GM12801 (cell line): ENCODE measurements around the gene TNS3.

Source experiments
- TF ChIP-seq, protein P1 (sequence below): IDR thresholded peaks from one replicate; pipeline ENCODE4 v1.5.1; 2011; ENCODE audit warnings: control low read depth; ENCODE audit not compliant: insufficient read length; ENCODE audit errors: extremely low read depth

Gene TNS3

DNA sequence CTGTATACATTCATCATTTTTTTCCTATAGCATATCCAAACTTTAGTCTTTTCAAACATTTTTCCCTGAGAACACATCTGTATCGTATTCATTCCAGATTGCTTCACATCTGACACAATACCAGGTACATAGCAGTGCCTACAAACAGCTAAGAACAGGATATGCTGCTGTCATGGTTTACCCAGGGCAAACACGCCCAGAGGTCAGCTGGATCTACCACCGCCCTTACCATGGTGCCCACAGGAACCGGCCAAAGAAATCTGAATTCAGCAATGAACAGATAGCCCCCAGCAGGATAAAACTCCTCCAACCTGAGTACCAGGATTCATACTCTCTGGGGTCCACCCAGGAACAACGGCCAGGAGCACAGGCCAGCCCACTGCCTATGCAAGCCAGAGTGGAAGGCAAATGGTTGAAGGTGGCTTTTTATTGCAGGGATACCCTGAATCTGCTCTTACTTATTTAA, 43.0 kb downstream of the TNS3 start:
- TF ChIP-seq, protein P1, sequence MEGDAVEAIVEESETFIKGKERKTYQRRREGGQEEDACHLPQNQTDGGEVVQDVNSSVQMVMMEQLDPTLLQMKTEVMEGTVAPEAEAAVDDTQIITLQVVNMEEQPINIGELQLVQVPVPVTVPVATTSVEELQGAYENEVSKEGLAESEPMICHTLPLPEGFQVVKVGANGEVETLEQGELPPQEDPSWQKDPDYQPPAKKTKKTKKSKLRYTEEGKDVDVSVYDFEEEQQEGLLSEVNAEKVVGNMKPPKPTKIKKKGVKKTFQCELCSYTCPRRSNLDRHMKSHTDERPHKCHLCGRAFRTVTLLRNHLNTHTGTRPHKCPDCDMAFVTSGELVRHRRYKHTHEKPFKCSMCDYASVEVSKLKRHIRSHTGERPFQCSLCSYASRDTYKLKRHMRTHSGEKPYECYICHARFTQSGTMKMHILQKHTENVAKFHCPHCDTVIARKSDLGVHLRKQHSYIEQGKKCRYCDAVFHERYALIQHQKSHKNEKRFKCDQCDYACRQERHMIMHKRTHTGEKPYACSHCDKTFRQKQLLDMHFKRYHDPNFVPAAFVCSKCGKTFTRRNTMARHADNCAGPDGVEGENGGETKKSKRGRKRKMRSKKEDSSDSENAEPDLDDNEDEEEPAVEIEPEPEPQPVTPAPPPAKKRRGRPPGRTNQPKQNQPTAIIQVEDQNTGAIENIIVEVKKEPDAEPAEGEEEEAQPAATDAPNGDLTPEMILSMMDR, result no peak

DNA sequence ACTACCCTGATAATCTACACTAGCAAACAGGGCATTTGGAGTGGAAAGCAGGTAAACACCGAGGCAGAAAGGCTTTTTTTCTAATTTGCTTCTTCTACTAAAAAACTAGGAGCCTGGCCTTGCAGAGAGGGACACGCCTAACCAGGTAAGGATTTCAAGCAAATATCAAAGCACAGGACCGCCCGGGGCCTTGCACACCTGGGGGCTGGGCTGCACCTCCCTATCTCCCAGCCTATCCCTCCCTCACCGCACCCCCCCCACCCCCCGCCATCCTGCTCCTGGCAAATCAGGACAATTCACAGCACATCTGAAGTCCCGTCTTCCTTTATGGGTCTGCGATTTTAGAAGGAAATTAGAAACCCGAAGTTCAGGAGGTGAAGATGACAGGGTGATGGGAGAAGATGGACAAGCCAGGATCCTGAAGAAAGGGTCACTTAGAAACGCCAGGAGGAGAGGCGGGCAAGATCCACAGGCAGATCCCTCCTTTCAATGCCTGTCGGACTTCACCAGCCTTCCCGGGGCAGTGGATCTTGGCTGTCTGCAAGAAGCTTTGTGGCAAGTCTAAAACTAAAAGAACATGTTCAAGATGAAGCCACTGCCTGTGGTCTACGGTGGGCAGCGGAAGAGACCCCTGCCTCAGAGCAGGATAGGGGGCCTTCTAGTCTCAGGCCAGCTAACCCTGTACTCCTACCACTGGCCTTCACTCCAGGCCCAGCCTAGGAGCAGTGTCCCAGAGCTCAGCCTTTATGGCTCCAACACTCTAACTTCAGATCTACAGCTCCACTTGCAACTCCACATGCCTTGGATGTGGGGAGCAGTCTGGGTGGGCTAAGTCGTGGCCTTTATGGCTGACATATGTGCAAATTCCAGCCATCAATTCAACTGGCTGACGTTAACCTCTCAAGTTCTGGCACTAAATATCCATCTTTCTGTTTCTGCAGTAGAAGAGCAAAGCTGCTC, 43.9 kb downstream of the TNS3 start:
- TF ChIP-seq, protein P1, result no peak

DNA sequence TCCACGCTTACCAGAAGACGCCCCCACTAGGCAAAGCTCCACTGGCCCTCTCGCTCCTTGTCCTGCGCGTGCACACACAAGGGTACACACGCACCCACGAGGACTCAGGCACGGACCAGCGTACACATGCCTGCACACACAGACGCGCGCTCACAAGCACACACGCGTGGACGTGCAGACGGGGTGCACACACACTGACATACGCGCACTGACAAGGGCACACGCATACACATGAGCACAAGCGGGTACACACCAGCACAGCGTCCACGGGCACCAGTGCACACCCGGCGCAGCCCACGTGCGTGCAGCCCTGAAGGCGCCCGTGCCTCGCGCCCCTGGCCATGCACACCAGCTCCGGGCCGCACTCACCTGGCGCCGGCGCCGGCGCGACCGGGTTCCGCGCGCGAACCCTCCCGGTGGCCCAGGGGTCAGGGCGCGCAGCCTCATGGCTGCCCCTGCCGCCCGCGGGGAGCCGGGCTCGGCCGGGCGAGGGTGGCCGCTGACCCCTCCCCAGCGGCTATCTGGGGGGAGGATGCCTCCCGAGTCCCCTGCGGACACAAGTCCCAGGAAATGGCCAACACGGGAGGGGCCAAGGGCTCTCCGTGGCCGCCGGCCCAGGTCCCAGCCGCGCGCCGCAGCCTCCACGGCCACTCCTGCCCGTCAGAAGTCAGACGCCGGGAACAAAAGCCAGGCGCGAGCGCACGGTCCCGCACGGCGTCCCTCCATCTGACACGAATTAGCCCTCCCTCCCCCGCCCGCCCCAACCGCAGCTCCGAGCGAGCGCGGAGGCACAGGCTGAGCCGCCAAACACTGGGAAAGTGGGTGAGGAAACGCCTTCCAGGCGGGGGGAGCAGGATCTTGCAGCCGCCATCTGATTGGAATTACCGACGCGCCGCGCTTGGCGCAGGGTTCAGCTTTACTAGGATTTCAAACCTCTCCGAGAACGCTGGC, 45.0 kb downstream of the TNS3 start:
- TF ChIP-seq, protein P1, result no peak

DNA sequence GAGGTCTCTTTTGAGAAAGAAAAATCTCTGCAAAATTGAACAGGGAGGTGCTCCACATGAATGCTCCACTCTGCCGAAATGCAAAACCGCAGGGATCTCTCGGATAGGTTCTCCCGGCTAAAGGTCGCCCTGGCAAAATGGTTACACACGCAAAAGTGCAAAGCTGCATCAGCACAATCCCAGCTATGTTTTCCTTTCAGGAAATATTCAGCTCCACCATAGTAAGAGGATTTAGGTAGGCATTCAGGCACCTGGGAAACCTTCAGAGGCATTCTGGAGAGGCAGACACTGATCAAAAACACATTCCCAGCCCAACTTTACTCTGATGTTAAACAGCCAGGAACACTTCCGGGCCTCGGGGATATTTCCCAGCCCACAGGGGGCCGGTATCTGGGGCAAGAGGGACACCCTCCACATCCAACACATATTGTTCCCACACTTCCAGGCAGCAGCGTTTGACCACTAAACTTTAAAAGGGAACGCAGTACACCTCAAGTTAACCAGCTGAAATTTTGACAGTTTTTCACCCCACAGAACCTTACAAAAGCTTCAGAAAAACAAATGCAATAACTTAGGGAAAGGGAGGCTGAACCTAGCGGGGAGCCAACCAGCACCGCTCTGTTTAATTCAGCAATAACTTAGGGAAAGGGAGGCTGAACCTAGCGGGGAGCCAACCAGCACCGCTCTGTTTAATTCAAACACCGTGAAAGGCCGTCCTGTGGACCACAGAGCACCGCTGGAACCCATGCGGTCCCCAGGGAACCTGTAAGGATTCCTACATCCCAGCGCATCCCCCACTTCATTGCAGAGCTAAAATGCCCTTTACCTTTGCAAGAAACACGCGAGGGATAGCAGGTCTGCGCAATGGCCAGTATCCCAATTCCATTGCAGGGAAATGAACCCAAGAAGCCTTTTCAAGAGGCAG, 45.9 kb downstream of the TNS3 start:
- TF ChIP-seq, protein P1, result no peak

DNA sequence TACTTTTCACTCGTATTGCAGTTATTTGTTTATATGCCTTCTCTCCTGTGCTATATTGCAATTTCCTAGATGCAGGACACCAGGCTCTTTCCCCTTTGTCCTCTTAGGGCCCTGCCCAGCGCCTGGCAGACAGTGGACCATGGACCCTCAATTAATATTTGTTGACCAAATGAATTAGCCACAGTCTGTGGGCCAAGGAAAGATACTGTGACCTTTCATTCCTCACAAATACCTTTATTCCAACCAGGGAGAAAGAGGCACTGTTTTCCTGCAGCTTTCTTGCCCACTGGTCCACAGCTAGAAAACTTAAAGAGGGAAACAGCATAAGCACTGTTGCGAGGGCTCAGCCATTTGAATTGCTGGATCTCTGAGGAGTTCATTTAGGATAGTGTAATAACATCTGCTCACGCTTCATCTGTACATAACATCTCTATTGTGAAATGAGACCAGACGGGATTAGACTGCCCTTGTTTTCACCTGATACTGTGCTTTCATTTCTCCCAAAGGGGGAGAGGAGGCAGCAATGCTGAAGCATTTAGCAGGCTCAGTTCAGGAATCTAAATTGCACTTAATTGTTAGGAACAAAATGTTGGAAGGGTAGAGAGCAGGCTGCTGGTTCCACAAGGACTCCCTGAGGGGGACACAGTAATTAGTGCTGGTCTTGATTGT, 46.7 kb downstream of the TNS3 start:
- TF ChIP-seq, protein P1, result no peak

DNA sequence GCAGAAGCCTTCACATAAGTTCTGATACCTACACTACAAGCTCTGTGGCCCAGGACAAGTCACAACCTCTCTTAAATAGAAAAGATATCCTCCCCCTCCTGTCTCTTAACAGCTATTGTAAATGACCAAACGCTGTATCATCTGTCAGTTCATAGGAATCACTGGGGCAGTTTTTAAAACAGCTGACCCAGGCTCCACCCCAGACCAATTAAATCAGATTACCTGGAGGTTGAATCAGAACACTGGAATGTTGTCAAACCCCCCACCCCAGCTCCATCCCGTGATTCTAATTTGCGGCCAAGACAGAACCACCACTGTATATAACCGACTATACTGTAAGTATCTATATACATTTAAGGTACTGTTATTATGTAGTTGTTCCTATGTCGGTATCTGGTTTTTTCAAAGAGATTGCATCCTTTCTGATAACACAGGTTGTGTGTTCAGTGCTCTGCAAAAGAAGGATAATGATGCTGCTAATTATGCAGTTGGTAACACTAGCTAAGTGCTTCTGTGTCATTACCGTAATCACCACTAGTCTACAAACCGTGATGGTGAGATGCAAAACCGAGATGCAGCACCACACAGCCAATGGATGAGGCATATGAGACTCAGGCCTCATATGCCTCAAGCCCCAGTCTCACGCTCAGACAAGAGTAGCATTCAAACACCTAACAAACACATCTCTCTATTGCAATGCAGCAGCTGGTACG, 47.4 kb downstream of the TNS3 start:
- TF ChIP-seq, protein P1, result no peak
